NCI-H748 (cell line): ENCODE data around the gene SULT1E1.

ENCODE experiments used
- DNase-seq: peaks from one replicate; lab custom pipeline; 2025; ENCODE audit not compliant: unreplicated experiment; lab: John Stamatoyannopoulos, UW

The SULT1E1 gene

GRCh38 chr4:69860052-69860451, at the start of gene SULT1E1:
Gene SULT1E1 (minus strand): TSS chr4:69860145. CDS start chr4:69857644, 2,501 bp downstream.
- peak; percentile 14 for DNase-seq

DNA sequence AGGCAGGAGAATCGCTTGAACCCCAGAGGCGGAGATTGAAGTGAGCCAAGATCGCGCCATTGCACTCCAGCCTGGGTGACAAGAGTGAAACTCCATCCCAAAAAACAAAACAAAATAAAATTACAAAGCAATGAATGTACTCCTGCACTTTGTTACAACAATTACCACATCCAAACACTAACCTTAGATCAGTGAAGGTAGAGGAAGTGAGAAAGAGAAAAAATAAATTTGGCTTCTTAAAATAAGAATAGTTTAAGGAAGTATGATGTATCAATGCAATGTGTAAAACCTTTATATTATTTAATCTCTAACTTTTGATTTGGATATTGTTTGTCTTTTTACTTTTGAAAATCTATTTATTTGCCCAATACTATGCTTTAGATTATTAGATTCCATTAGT, 49.2 kb upstream of the SULT1E1 start:
- no peak for DNase-seq

GRCh38 chr4:69907151-69907550, 47.2 kb upstream of the SULT1E1 start:
- no peak for DNase-seq

- no peak for DNase-seq
These were observed 36.7 kb upstream of the SULT1E1 start for GRCh38 chr4:69896530-69897116.

DNA sequence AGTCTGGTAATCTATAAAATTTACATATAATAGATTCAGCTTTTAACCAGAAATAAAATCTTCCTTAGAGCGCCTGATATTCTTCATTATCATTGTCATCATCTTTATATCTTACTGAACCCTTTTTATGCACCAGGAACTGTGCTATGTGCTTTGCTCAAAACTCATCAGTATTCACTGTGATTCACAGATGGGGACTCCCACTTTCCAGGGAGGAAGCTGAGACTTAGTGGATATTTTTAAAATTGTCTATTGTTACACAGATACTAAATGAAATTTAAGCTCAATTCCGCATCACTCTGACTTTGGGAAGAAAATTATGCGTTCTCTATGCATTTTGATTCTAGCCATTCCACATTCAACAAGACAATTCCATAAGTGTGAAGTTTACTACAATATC, 34.8 kb upstream of the SULT1E1 start:
- DNase-seq, result no peak

GRCh38 chr4:69894186-69894585, 34.2 kb upstream of the SULT1E1 start:
- DNase-seq, result no peak

DNA sequence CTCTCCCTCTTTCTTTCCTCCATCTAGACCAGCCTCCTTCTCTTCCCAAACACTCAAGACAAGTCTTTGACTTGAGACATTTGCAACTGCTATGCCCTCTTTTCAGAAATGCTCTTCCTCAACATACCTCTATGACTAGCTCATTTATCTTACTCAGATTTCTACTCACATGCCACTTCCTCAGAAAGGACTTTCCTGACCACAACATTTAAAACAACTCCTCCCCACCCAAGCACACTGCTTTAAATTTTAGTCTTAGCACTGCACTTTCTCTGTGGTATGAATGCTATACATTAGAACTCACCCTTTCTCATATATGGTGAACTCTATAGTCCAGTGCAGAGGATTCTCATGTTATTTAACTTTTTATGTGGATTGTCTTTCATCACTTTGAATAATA, 28.4 kb upstream of the SULT1E1 start:
- DNase-seq, result no peak

DNA sequence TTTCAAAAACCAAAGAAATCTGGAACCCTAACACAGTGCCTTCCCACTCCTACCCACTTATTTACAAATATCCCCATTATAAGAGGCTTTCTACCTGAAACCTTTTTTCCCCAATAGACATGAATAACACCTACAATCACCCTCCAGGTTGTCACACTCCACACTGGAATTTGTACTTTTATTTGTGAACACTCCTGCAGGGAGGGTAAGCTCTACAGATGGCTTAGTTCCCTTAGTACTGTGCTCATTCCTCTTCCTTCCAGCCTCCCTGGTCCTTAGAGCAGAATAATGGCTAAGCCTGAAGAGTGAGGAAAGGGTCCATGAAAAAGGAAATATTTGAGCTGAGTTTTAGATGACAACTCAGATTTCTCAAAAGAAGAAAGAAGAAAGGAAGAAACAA, 22.2 kb upstream of the SULT1E1 start:
- DNase-seq, result no peak

GRCh38 chr4:69881173-69881773, 21.3 kb upstream of the SULT1E1 start:
- peak; percentile 60 for DNase-seq

DNA sequence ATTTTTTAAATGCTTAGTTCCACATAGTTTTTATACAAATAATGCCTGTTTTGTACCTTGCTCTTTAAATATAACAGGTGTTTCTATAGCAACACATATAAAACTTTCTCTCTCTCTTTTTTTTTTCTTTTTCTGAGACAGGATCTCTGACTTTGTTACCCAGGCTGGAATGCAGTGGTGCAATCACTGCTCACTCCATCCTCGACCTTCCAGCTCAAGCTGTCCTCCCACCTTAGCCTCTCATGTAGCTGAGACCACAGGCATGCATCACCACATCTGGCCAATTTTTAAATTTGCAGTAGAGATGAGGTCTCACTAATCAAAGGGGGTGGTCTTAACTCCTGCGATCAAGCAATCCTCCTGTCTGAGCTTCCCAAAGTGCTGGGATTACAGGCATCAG, 18.3 kb upstream of the SULT1E1 start:
- no peak for DNase-seq

GRCh38 chr4:69877453-69877852, 17.5 kb upstream of the SULT1E1 start:
- no peak for DNase-seq

- no peak for DNase-seq
These were observed 16.1 kb upstream of the SULT1E1 start for GRCh38 chr4:69876071-69876470.

DNA sequence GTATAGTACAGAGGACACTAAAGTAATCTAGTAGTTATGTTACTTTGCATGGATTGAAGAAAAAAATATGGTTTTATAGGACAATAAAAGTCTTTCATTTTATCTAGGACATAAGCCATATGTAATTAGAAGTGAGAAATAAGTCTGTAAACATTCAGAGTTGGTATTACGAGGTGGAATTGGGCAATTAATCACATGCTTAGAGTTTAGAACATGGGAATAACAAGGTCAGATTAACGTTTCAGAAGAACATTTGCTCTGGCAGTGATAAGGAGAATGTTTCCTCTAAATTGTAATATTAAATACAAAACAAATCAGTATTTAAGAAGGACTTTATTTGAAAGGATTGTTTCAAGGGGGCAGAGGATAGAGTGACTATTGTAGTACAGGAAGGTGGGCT, 15.6 kb upstream of the SULT1E1 start:
- no peak for DNase-seq

DNA sequence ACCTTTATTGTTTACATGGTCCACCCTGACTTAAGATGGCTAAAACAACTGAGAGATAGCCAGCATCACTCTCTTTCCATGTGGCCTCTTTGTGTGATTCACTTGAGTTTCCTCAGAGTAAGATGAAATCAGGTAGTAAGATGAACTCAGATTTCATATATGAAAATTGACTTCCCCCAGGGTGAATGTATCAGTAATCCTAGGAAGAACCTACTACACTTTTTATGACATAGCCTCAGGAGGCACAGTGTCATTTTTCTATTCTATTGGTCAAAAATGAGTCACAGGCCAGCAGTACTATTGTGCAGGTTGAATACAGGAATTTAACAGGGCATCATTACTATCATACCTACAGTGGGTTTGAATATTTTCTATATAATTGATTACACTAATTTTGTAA, 14.6 kb upstream of the SULT1E1 start:
- DNase-seq, result no peak

GRCh38 chr4:69861756-69862155, 1.8 kb upstream of the SULT1E1 start:
- no peak for DNase-seq

GRCh38 chr4:69860521-69861298, 765 bp upstream of the SULT1E1 start:
- DNase-seq, result no peak

DNA sequence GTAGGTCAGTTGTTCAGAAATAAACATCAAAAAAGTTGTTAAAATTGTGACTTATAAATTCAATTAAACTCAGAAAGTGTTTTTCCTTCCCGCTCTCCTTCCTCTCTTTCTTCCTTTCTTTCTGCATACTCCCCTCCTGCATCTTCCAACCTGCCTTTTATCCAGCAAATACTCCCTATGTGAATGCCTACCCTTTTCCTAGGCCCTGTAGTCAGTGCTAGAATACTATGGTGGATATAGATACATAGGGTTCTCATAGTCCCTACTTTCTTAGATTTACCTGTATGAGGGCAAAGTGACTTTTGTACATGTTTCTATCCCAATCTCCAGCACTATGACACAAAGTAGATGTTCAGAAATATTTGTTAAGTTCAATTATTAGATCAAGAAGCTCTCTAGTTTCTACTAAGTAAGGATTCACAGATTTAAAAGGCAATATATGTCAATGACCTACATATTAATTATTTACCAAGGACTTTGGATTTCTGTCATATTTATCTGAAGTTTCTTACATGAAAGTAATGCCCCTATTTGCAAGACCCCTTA, 732 bp downstream of the SULT1E1 start:
- no peak for DNase-seq

DNA sequence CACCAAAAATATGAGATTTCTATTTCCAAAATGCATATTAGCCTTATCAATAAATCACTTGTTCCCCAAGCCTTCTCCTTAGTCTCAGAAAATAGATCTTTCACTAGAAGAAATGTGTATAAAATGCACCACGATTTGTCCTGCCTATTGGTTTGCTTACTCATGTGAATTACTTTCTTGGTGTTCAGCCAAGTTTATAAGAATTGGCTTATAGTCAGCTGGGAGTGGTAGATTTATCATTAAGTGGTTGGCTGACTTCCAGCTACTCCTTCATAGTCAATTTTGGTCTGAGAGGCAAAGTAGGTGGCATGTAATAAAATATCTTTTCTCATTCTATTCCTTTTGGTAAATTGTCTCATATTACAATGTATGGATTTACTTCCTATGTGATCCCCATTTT, 1.3 kb downstream of the SULT1E1 start:
- DNase-seq, result peak; percentile 75

DNA sequence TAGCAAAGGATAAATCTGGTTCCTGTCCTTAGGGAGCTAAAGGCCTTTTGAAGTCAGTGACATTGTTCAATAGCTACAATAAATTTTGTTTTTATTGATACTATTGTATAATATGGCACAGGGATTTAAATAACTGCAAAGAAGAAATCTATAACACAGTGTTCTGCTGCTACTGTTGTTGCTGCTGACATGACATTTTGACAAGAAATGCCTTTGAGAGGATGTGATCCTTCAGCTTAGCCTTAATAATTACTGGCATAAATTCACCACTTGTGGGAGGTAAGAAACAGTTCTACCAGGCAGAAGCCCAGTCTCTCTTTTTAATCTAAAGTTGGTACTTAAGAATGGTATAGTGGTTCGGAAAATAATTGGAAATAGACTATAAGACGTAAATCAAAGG, 4.1 kb downstream of the SULT1E1 start:
- DNase-seq, result no peak

GRCh38 chr4:69849969-69850368, 10.0 kb downstream of the SULT1E1 start:
- no peak for DNase-seq

GRCh38 chr4:69849297-69849696, 10.6 kb downstream of the SULT1E1 start:
- no peak for DNase-seq

DNA sequence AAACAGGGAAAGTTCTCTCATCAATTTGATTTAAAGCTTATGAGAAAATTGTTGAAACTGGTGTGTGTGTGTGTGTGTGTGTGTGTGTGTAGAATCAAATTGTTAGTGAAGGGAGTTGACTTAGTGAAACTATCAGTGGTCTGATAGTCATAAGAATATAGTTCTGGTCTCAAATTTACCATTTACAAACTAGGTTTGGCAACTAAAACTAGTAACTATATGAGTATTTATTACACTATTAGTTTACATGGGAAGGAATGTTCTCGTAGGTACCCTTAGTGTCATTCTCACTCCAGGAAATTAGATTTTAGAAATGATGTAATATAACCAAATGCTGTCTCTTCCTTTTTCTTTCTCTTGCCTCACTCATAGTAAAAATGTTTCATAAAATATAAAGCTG, 11.9 kb downstream of the SULT1E1 start:
- no peak for DNase-seq
